A673 (cell line): ENCODE results near the gene RSBN1.

Source experiments
- CTCF ChIP-seq: fragments of 300-800, 200-600 bp; sonication (generic); conservative IDR thresholded peaks from 2 replicates; pipeline ENCODE4 v1.5.1; 2017; ENCODE audit warnings: low read depth, mild to moderate bottlenecking, antibody characterized with exemption, low read length, moderate library complexity, mixed read lengths
- EZH2 ChIP-seq: fragments of 200-600 bp; sonication (generic); IDR thresholded peaks from 2 replicates; pipeline ENCODE4 v1.6.1; 2017; ENCODE audit warnings: borderline replicate concordance, low read depth, mild to moderate bottlenecking, mixed read lengths, antibody characterized with exemption, low read length; ENCODE audit not compliant: poor library complexity, severe bottlenecking

- TF ChIP-seq CTCF = no peak
- TF ChIP-seq EZH2 = no peak
These were observed 7.1 kb downstream of the RSBN1 start for GRCh38 chr1:113805256-113805531.
